Nephron (organoid): ENCODE data around the gene ZNF613.

Experiments
- H3K27ac Mint-ChIP-seq, 3 experiments: 2 replicates each; pipeline ENCODE4 v1.8.0; 2020; ENCODE audit warnings: mixed read lengths in 3 of 3, mild to moderate bottlenecking in 2 of 3, moderate library complexity in 1 of 3
- H3K27me3 Mint-ChIP-seq: 2 replicates; pipeline ENCODE4 v1.8.0; 2021; ENCODE audit warnings: low read depth, mild to moderate bottlenecking, moderate library complexity, mixed read lengths
- H3K36me3 Mint-ChIP-seq: 2 replicates; pipeline ENCODE4 v1.8.0; 2020; ENCODE audit warnings: low read depth, mixed read lengths
- H3K4me1 Mint-ChIP-seq: 2 replicates; pipeline ENCODE4 v1.8.0; 2020; ENCODE audit warnings: mixed read lengths
- H3K4me3 Mint-ChIP-seq, 3 experiments: 2 replicates each; pipeline ENCODE4 v1.8.0; 2020; ENCODE audit warnings: mild to moderate bottlenecking in 3 of 3, mixed read lengths in 3 of 3, moderate library complexity in 2 of 3
- H3K9me3 Mint-ChIP-seq: 2 replicates; pipeline ENCODE4 v1.8.0; 2020; ENCODE audit warnings: mixed read lengths
- TF ChIP-seq, protein P1 (sequence below), 3 experiments: fragments of 200-600 bp; sonication (generic); IDR thresholded peaks; one replicate each; pipeline ENCODE4 v1.5.0; 2021; ENCODE audit warnings: antibody characterized with exemption in 3 of 3; ENCODE audit not compliant: unreplicated experiment in 3 of 3

ZNF613 gene

DNA sequence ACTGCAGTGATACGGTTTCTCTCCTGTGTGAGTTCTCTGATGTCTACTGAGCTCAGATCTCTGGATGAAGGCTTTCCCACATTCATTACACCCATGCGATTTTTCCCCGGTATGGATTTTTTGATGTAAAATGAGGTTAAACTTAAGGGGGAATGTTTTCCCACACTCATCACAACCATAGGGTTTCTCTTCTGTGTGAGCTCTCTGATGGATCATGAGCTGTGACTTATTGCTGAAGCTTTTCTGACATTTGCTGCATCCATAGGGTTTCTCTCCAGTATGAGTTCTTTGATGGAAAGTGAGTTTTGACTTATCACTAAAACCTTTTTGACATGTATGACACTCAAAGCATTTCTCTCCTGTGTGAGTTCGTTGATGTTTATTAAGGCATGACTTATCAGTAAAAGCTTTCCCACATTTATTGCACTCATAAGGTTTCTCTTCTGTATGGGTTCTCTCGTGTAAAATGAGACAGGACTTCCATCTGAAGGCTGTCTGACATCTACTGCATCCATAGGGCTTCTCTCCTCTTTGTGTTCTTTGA lies 11.9 kb upstream of the ZNF613 start:
- Mint-ChIP-seq H3K27ac (no peak overlapping the region), H3K36me3 (no peaks in the 10 kb centered on the region), H3K4me3 (no peak overlapping the region), H3K27me3 (no peaks in the 10 kb centered on the region), H3K4me1 (no peaks in the 10 kb centered on the region), H3K9me3 (peaks cover 58% of the 10 kb centered on the region)
- TF ChIP-seq, protein P1, sequence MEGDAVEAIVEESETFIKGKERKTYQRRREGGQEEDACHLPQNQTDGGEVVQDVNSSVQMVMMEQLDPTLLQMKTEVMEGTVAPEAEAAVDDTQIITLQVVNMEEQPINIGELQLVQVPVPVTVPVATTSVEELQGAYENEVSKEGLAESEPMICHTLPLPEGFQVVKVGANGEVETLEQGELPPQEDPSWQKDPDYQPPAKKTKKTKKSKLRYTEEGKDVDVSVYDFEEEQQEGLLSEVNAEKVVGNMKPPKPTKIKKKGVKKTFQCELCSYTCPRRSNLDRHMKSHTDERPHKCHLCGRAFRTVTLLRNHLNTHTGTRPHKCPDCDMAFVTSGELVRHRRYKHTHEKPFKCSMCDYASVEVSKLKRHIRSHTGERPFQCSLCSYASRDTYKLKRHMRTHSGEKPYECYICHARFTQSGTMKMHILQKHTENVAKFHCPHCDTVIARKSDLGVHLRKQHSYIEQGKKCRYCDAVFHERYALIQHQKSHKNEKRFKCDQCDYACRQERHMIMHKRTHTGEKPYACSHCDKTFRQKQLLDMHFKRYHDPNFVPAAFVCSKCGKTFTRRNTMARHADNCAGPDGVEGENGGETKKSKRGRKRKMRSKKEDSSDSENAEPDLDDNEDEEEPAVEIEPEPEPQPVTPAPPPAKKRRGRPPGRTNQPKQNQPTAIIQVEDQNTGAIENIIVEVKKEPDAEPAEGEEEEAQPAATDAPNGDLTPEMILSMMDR (IDR thresholded peaks at IDR 0.05; ENCODE audit: unreplicated experiment in 3 of 3), result no peak

DNA sequence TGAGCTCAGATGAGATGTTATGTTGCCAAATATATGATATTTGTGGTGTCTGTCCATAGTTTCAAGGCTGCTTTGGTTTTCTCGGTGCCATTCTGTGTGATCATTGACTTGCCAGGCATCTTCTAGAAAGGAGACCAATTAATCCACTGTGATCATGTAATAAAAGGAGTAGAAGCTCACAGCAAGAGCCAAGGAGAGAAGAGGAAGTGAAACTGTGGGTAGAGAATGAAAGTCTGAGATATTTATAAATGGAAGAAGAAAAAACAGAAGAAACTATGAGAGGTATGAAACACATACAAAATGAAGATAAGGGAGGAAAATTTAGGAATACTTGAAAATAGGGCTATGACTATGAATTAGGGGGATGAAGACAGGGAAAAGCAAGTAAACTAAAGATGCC lies 11.1 kb upstream of the ZNF613 start:
- Mint-ChIP-seq H3K27ac (no peak overlapping the region), H3K4me1 (no peaks in the 10 kb centered on the region), H3K27me3 (no peaks in the 10 kb centered on the region), H3K9me3 (peaks cover 61% of the 10 kb centered on the region), H3K4me3 (no peak overlapping the region), H3K36me3 (no peaks in the 10 kb centered on the region)
- TF ChIP-seq, protein P1 (IDR thresholded peaks at IDR 0.05; ENCODE audit: unreplicated experiment in 3 of 3), result no peak

DNA sequence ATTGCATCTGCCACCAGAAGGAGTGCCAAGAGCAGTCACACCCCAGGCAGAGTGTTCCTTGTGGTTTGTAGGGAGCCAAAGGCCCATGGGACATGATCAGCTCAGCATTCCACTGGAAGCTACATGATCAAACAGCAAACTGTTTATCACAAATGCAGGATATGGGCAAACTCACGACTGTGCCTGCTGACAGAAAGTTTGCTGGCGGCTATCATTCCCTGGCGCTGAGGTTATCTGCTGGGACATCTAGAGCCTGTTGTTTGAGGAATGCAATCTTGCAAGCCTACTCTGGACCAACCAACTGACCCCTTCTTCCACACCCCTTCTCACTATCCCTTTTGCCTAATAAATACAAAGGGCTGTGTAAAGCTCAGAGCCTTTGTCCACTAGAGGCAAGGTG lies 7.7 kb upstream of the ZNF613 start:
- H3K4me3 Mint-ChIP-seq, result no peak overlapping the region
- H3K36me3 Mint-ChIP-seq, result no peaks in the 10 kb centered on the region
- peaks cover 69% of the 10 kb centered on the region for H3K9me3 Mint-ChIP-seq
- TF ChIP-seq, protein P1 (IDR thresholded peaks at IDR 0.05; ENCODE audit: unreplicated experiment in 3 of 3), result no peak
- H3K27ac Mint-ChIP-seq, result no peak overlapping the region
- no peaks in the 10 kb centered on the region for H3K4me1 Mint-ChIP-seq
- H3K27me3 Mint-ChIP-seq, result no peaks in the 10 kb centered on the region

DNA sequence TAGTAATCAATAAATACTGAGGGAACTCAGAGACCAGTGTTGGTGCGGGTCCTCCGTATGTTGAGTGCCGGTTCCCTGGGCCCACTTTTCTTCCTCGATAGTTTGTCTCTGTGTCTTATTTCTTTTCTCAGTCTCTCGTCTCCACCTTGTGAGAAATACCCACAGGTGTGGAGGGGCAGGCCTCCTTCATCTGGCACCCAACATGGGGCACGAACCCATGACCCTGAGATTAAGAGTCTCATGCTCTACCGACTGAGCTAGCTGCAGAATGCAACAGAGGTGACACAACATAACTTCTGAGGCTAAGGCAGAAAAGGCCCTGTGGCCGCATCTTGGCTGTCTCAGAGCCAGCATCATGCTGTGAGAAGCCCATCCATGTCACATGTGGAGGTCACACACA lies 5.3 kb upstream of the ZNF613 start:
- peaks cover 7% of the 10 kb centered on the region for H3K36me3 Mint-ChIP-seq
- TF ChIP-seq, protein P1 (IDR thresholded peaks at IDR 0.05; ENCODE audit: unreplicated experiment in 3 of 3), result no peak
- H3K27me3 Mint-ChIP-seq, result no peaks in the 10 kb centered on the region
- H3K9me3 Mint-ChIP-seq, result peaks cover 68% of the 10 kb centered on the region
- no peaks in the 10 kb centered on the region for H3K4me1 Mint-ChIP-seq
- H3K27ac Mint-ChIP-seq, result no peak overlapping the region
- no peak overlapping the region for H3K4me3 Mint-ChIP-seq

DNA sequence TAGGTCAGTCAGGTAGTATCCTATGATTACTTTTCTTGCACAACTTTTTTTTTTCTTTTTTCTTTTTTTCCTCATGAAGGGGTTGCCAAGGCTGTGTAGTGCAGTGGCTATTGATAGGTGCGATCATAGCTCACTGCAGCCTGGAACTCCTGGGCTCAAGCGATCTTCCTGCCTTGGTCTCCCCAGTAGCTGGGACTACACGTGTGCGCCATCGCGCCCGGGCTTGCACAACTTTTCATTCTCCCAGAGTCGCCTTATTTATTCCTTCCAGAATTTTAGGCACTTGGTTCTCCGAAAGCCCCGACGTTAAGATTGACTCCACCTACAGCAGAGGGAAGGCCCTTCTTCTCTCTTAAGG lies 867 bp upstream of the ZNF613 start:
- TF ChIP-seq, protein P1 (IDR thresholded peaks at IDR 0.05; ENCODE audit: unreplicated experiment in 3 of 3), result no peak
- Mint-ChIP-seq H3K27me3 (no peaks in the 10 kb centered on the region), H3K4me3 (peak overlapping the region; percentile 91 to 99 (median 97))

DNA sequence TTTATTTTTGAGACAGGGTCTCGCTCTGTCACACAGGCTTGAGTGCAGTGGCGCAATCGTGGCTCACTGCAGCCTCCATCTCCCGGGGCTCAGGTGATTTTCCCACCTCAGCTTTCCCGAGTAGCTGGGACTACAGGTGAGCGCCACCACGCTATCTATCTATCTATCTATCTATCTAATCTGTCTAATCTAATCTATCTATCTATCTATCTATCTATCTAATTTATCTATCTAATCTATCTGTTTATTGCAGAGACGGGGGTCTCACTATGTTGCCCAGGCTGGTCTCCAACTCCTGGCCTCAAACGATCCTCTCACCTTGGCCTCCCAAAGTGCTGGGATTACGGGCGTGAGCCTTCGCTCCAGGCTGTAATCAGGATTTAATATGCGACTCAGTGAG lies 587 bp downstream of the ZNF613 start:
- Mint-ChIP-seq H3K27ac (peak overlapping the region; percentile 96 to 99 (median 99)), H3K4me1 (peaks cover 9% of the 10 kb centered on the region), H3K27me3 (peaks cover 4% of the 10 kb centered on the region), H3K4me3 (peak overlapping the region; percentile 91 to 99 (median 97)), H3K9me3 (peaks cover 52% of the 10 kb centered on the region), H3K36me3 (peaks cover 55% of the 10 kb centered on the region)
- TF ChIP-seq, protein P1 (IDR thresholded peaks at IDR 0.05; ENCODE audit: unreplicated experiment in 3 of 3), result no peak

More for the DNA sequence above, 867 bp upstream of the ZNF613 start:
- Mint-ChIP-seq H3K4me1 (peaks cover 9% of the 10 kb centered on the region), H3K9me3 (peaks cover 58% of the 10 kb centered on the region), H3K36me3 (peaks cover 42% of the 10 kb centered on the region), H3K27ac (peak overlapping the region; percentile 96 to 99 (median 99))
